HG02852 (cell line): ENCODE results near the gene CLEC3B.
"Not testable (repeated sequence)": the region's sequence is repeated elsewhere in the genome, so short reads cannot be mapped to it uniquely, and the experiment has no call there.

Experiments used
- ATAC-seq: cut with Tn5 transposase; IDR thresholded peaks from one replicate; pipeline ENCODE4 v1.9.1; 2021; ENCODE audit warnings: mild to moderate bottlenecking, moderate library complexity; ENCODE audit not compliant: unreplicated experiment

The CLEC3B gene, protein sequence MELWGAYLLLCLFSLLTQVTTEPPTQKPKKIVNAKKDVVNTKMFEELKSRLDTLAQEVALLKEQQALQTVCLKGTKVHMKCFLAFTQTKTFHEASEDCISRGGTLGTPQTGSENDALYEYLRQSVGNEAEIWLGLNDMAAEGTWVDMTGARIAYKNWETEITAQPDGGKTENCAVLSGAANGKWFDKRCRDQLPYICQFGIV

DNA sequence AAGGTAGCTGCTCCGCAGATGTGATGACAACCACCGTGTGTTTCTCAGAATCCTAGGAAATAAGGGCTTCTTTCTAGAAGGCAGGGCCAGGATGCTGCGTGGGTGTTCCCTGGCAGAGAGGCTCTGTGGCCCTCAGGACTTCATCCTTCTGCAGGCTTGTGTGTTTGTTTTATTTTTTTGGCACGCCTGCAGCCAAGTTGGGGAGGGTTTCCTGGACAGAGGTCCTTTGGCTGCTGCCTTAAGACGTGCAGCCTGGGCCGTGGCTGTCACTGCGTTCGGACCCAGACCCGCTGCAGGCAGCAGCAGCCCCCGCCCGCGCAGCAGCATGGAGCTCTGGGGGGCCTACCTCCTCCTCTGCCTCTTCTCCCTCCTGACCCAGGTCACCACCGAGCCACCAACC is at the start of gene CLEC3B:
Gene CLEC3B, plus strand, starts transcription at position 266 of the 400 bp plus-strand sequence. Its CDS starts 60 bp downstream, at position 326.
- ATAC-seq, result no peak

GRCh38 chr3:44981220-44981619 is 44.9 kb upstream of the CLEC3B start:
- ATAC-seq, result no peak

- peak; percentile 59 for ATAC-seq
These were observed 44.4 kb upstream of the CLEC3B start for GRCh38 chr3:44981751-44982150.

DNA sequence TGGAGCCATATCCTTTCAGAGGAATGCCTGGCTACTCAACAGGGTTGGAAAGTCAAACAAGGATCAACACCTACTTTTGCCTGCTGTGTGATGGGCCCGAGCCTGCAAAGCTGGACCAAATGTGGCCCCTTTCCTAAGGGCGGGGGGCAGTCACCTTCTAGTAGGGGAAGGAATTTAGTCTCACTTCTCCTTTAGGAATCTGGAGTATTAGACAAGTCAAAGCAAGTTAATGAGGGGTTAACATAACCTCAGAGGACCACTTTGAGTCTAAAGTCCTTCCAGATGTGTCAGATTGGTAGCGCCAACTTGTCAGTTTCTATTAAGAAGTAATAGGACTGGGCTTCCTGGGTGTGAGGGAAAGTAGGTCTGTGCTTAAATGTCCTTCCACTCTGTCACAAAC is 43.3 kb upstream of the CLEC3B start:
- ATAC-seq, result no peak

DNA sequence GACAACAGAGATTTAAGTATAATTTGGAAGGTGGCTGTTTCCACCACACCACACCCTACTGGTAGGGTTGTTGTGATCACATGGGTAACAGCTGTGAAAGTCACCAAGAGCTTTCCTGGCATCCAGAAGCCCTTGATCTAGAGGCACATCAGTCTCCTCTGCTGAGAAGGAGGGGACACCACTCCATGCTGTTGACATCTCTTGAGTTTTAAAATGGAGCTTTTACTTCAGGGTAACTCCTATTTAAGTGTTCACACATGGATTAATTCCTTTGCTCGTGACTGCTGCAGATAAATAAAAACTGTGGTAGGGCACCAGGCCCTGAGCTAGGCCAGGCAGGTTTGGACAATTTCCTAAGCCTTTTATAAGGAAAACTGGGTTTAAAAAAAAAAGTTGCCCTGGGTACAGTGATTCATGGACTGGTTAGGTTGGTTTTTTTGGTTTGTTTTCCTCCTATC is 42.6 kb upstream of the CLEC3B start:
- ATAC-seq, result no peak

DNA sequence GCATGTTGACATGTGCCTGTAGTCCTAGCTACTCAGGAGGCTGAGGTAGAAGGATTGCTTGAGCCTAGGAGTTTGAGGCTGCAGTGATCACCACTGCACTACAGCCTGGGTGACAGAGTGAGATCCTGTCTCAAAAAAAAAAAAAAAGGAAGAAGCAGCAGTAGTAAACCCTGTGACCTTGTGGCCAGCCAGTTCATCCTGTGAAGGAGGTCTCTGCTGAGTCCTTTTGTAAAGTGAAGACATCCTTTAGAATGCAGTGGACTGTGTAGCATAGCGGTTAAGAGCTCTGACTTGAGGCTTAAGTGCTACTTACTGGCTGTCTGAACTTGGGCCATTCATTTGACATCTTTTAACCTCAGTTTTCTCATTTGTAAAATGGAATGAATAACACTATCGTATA is 41.8 kb upstream of the CLEC3B start:
- ATAC-seq, result no peak

GRCh38 chr3:44986330-44986729 is 39.8 kb upstream of the CLEC3B start:
- ATAC-seq, result not testable (repeated sequence)

- ATAC-seq, result no peak
These were observed 38.8 kb upstream of the CLEC3B start for GRCh38 chr3:44987332-44987731.

GRCh38 chr3:44988073-44988472 is 38.0 kb upstream of the CLEC3B start:
- ATAC-seq, result no peak

- no peak for ATAC-seq
These were observed 37.0 kb upstream of the CLEC3B start for GRCh38 chr3:44989141-44989540.

DNA sequence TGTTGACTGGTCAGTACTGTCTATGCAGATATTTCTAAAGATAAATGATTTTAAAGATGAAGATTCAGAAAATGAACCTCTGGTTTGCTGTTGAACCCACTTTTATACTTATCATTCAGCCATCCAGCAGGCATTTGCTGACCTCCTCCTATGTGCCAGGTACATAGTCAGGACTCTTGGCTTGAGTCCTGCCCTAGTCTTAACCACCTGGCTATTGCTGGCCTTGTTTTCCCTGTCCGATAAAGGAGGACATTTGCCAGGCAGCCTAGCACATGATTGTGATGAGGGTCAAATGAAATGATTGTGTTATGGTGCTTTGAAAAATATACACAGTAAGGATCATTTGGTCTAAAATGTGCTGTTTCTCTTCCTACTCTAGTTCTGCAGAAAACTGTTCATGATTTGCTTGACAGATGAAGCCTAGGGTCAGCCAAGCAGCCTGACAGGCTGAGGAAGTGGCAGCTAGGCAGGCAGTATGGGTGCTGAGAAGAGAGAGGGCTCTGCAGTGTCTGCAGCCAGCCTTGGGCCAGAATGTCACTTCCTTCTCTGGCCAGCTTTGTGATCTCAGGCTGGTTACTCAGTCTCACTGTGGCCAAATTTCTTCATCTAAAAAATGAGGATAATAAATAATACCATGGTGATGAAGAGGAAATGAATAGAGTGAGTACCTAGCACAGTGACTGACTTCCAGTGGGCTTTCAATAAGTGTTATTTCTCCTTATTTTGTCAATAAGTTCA is 36.3 kb upstream of the CLEC3B start:
- ATAC-seq, result no peak

DNA sequence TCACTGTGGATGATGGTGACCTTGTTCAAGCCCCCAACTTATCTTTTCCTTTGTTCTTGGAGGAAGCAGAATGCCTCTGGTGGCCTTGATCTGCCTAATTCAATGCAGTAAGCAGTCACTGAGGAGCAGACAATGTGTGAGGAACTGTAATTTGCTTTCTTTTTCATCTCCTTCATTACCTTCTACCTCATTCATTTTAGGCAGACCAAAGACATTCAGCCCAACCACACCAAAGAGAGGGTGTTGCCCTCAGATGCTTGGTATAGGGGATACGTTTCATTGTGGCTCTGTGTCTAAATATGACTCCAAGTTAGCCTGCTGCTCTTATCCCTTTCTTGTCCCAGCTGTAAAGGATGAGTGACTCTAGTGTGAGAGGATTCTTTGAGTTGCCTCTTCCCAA is 34.8 kb upstream of the CLEC3B start:
- no peak for ATAC-seq

DNA sequence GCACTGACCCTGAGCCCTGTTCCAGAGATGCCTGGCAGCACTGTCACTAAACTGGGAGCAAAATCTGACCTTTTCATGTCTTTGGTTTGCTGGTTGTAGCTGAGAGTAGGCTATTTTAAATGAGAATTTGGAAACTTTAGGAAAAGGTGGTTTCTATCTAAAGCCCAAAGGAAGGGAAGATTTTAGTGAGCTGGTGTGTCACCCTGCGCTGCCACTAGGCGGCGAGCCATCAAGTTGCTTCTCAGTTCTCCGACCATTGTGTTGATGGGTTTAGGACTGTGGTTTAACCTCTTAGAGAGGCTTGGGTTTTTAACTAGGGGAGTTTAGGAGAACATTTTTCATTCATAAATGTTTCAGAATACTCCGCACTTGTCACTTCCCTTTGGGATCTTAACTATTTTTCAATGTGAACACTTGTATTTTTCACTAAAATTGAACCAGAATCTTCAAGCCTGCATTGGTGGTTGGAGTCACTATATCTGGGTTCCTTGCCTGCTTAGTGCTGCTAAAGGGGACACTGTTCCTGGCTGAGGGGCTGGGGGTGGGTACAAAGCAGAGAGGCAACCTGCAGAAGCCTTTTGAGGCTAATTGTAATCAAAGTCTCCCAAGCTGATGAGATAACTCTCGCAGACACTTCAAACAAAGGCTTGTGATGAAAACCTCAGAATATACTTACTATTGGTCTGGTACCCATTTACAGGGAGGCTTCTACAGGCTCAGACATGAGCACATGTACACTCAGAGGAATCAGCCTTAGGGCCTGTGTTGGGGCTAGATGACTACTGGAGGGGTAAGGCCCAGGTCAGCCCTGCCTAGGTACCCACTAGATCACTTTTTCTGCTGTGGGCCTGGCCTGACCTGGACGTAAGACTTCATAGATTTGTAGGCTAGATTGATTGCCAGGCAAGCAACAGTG is 33.3 kb upstream of the CLEC3B start:
- ATAC-seq, result no peak

DNA sequence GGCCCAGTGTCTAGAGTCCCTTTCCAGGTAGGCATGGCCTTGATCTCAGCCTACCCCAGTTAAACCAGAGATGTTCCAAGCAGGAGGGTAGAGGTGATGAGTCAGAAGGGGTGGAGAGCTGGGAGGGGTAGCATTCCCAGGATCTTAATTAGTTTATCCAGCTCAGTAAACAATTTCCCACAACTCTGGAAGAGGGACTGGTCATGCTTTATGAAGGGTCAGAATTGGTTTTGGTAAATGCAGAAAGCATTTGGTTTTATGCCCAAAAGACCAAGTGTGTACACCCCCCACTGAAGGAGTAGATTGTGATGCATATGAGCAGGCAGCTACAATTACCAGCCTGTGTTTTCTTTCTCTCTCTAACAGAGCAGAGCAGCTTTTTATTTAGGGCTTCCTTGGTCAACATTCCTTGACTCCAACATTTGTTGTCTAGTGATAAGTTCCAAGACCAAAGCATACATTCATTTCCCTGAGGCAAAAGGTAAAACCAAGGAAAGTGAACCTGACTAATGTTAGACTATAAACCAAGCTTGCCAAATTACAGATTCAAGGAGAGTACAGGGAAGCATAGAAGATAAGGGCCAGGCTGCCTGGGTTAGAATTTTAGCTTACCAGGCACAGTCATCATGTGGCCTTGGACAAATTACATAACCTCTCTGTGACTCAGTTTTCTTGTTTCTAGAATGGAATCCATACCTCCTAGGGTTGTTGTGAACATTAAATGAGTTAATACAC is 32.5 kb upstream of the CLEC3B start:
- ATAC-seq, result no peak

- ATAC-seq, result no peak
These were observed 30.8 kb upstream of the CLEC3B start for GRCh38 chr3:44995142-44995770.

DNA sequence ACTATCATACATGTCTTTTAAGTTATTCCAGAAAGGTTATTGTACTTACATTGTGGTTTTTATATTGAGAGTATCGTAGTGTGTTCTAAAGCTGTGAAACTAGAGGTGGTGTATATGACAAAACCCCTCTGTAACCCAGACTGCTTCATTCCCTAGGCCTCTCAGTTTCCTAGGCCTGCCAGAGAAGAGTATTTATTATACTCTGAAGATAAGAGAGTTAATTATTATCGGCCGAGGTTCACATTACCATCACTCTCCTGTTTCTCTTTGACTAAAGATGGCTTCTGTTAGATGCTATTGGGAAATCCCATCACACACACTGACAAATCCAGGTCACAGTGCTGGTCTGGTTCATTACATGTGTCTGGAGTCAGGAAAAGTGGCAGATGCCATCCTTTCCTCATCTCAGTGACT is 29.5 kb upstream of the CLEC3B start:
- ATAC-seq, result no peak

GRCh38 chr3:44999782-45000181 is 26.3 kb upstream of the CLEC3B start:
- ATAC-seq, result no peak

DNA sequence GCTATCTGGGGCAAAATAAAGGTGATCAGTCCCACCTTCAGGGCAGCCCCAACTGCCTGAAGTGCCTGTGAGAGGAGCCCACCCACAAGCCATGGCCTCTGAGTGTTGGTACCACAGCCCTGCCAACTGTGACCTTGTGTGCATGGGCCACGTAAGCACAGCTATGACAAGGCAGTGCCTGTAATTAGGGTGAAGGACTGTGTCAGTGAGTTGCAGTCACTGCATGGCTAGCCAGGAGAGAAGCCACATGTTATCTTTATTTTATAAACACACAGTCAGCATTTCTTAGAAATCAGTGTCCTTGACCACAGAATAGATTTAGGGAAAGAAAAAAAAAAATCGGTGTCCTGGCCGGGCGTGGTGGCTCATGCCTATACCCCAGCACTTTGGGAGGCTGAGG is 25.3 kb upstream of the CLEC3B start:
- ATAC-seq, result no peak

- no peak for ATAC-seq
These were observed 24.4 kb upstream of the CLEC3B start for GRCh38 chr3:45001738-45002137.

DNA sequence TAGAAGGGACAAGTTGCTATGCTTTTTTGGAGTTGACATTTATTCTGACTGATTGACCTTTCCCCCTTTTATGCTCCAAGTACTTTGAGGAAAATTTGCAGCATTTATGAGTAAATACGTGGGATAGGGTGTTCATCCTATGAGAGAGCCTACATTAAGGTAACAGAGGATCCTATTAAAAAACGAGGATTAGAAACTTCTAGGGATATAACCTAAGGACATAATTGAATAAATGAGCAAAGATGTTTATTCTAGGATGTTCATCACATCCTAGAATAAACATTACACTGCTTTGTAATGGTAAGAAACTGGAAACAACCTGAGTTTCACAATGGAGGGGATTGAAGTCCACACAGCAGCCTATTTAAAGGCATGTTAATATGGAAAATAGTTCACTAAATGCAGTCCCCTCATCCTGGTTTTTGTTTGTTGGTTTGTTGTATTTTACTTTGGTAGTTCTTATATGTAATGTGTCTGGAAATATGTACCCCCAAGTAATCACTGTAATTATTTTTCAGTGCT is 23.9 kb upstream of the CLEC3B start:
- no peak for ATAC-seq
